IPS-NIHi7 (cell line): ENCODE data around the gene EPHA3.
"Not testable (repeated sequence)": the region's sequence is repeated elsewhere in the genome, so short reads cannot be mapped to it uniquely, and the experiment has no call there.

Experiments used
- DNase-seq: peaks from one replicate; pipeline ENCODE4 v3.0.0; 2012; ENCODE audit warnings: mixed read lengths; ENCODE audit errors: extremely low spot score

Gene EPHA3

DNA sequence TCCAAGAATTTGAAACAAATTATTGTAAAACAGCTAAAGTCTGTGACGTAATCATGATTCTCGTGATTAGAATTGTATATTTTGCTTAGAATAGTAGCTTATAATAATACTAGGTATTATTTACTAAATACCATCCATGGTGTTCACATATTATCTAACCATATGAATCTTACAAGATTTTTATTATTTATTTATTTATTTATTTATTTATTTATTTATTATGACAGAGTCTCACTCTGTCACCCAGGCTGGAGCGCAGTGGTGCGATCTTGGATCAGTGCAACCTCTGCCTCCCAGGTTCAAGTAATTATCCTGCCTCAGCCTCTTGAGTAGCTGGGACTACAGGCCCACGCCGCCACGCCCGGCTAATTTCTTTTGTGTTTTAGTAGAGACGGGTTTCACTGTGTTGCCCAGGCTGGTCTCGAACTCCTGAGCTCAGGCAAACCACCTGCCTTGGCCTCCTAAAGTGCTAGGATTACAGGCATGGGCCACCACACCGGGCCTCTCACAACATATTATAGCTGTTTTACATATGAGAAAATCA is 173.5 kb downstream of the EPHA3 start:
- no peak for DNase-seq

DNA sequence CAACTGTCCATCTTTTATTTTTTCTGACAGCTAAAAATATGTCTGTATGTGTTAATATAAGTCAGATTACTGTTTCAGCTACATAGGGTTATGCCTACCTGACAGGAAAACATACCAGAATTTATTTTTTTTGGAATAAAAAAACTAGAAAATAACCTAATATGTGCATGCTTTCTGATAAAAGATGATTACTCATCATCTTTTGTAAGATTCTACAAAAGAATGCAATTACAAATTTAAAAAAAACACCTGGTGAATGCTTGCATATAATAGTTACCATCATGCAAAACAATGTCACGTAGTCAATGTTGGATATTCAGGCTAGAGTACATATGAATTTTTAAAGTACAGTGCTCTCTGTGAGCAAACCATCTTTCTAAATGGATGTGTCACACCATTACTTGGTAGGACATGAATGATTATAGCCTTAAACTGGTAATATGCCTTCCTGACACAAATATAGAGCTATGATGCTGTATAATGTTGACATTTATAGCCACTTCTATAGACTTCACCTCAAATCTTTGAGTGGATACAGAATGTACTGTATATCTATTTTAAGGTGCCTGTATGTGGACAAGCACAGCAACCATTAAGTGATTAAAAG is 180.6 kb downstream of the EPHA3 start:
- DNase-seq = no peak

DNA sequence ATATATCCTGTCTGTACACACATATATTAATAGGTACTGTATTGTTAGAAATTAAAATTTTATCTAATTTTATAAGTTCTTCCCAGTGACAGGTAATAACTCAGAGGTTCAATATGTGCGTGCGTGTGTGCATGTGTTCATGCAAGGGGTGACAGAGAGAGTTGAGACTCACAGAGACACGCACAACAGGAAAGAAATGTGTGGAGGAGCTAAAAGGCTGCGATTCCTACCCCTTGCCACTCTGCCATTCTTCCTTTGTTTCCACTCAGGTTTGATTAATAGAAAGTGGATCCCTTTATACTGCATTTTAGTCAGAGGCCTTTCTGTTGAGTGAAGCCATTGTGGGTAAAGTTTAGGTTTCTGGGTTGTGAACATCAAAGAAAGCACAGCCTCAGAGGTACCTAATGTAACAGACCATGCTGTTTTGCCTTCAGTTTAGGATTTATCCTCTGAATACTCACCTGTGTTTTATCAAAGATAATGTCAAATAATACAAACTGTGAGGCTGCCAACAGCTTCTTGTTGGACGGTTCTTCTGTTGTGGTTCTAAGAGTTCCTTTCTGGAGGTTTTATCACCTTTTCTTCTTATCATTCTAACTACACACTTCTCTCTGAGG is 182.3 kb downstream of the EPHA3 start:
- no peak for DNase-seq

DNA sequence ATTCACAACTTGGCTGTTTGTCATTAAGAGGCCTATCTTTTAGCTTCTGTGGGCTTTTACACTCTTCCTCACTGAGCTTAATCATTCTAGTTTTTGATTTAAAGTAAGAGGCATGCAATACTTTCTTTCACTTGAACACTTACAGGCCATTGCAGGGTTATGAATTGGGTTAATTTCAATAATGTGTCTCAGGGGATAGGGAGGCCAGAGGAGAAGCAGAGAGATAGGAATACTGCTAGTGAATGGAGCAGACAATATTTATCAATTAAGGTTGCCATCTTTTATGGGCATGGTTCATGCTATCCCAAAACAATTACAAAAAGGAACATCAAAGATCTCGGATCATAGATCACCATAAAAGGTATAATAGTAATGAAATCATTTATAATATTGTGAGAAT is 189.8 kb downstream of the EPHA3 start:
- no peak for DNase-seq

DNA sequence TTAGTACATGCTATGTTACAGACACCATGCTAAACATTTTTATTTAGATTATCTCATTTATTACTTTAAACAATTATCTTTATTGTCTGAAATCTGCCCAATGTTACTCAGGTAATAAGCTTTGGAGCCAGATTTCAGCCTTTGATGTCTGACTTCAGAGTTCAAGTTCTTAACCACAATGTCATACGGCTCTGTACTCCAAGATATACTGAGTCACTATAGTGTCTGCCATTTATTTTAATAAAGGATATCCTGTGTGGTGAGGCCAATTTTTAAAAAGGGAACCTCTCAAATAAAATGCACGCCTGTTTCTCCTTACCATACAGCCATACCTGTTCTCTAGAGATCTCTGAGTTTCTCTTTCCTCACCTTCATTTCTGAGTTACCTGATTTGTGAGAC is 193.1 kb downstream of the EPHA3 start:
- no peak for DNase-seq

DNA sequence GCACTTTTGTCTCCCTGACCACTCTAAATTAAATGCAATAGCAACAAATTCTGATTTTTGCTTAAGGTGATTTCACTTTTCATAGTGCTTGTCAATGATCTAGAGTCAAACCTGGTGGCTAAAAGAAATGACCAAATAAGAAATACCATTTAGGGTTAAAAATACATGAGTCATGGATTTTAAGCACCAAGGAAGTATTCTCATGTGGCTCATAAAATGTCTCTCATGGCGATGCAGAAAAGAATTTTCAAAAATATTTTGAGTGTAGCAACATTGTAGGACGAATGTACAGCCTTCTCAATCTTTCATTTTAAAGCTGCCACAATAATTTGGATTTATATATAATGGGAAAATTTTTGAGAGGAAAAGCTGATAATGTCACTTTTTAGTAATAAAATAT is 193.6 kb downstream of the EPHA3 start:
- no peak for DNase-seq

DNA sequence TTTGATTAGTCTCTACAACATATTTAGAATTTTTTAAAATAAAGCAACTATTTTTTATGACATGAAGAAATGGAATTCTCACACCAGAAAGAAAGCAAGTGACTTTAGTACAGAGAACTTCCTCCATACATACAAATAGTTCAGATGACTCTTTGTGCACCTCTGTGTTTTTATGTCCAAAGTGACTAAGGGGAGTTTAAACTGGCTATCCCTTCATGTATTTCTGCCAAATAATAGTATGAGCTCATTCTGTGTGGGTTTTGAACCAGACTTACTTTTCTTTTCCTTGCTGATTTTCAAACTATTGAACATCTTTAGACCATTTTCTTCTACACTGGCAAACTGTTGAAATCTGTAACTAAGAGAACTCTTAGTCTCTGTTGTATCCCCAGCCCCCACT is 196.3 kb downstream of the EPHA3 start:
- no peak for DNase-seq

DNA sequence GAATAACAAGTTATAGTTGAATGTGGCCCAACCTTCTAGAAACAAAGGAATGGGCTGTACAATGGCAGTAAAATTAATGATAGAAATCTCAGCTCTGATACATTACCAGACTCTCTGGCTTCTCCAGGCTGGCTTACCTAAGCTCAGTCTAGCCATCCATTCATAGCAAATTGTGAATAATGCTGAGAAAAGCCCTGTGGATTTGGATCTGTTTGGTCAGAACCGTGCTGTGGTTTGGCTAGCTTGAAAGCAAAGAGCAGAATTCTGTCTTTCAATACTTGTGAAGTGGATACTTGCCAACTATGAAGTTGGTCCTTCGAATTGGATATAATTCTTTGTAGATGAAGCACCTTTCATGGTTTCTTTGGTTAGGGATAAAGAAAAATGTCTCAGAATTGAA is 199.1 kb downstream of the EPHA3 start:
- DNase-seq = no peak

DNA sequence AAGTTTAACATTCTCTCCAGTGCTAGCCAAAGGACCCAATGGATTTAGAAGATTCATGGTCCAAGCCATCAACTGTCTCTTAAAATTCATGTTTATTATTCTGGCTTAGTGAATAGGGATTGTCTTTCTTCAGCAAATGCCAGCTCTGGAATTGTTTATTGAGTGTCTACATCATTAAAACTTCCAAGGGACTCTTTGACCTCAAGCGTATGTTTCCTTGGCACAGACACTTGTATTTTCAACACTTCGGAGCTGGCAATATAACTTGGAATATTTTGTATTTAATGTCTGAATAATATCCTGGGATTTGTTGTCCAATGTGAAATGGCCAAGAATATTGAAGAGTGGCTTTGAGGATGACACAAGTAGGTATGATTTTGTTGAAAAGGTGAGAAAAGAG is 204.2 kb downstream of the EPHA3 start:
- no peak for DNase-seq

DNA sequence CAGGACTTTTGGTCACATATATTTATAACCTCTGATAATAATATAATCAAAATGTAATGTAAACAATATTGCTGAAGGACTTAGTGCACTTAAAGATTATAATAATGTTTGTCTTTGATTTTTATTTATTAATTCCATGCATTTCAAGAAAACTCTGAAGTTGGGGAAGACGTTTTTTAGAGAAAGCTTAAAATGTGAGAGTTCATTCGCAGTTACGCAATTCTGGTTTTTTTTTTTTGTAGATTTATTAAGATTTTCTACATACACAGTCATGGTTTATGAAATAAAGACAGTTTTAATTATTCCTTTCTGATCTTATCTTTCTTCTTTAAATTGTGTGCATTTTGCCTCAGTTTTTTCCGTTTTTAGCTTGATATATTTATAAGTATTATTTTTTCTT is 204.7 kb downstream of the EPHA3 start:
- DNase-seq = no peak

DNA sequence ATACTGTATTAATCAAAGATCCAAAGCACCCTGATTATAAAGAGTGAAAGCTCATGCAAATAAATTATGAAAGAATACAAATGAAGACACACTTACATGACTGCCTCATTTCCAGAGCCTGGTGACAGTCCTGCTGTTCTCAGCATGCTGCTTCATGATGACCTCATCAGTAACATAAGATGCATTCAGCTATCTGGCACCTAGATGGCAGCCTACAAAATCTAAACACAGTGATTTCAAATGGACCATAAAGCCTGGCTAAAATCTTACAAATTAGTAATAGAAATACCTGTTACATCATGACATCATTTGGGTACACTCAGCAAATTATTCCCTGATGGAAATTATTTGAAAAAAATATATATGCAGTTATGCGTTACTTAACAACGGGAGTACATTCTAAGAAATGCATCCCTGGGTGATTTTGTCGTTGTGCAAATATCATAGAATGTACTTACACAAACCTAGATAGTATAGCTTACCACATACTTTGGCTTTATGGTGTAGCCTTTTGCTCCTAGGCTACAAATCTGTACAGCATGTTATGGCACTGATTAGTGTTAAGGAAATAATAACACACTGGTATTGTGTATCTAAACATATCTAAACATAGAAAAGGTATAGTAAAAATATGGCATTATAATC is 207.2 kb downstream of the EPHA3 start:
- DNase-seq = peak; percentile 42

DNA sequence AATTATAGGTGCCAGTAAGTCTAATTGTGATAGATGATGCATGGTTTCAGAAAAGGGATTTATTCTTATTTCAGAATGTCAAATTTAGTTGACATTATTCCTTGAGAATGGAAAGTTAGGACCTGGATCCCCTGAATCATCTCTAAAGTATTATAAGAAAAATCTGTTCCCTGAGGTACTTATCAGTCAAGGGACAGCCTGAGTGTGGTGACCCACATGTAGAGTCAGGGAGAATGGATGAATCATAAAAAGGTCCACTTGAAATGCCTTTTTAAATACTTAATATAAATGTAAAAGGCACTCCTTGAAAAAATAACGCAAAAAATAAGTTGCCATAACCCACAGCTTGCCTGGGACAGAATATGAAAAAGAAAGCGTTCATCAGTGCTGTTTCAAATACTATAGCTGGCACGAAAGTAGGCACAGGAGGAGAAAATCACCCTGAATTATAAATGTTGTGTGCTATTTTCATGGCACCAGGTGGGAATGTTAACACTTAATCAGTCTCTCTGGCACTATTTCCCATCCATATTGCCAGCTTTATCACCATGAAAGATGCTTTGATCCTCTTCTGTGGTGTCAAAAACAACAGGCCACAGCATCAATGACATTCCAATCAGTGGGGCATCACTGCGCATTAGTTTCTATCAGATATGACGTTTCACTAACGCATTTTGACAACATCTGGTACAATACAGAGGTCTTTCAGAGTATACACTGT is 208.5 kb downstream of the EPHA3 start:
- no peak for DNase-seq

DNA sequence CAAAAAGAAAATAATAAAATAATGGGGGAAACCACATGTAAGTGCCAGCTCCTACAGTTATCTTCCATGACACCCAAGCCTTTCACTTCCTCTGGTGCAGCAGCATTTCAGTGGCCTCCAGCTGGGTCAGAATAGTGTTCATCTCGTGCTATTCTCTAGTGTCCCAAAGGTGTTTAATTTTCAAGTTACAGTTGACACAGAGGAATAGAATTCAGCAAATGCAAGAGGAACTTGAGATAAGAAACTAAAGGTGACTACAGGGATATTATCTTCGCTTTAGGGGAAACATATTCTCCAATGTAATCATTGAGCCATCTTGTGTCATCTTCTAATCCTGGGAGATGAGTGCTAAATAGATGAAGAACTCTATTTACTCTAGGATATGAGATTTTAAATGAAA is 212.8 kb downstream of the EPHA3 start:
- DNase-seq = no peak

DNA sequence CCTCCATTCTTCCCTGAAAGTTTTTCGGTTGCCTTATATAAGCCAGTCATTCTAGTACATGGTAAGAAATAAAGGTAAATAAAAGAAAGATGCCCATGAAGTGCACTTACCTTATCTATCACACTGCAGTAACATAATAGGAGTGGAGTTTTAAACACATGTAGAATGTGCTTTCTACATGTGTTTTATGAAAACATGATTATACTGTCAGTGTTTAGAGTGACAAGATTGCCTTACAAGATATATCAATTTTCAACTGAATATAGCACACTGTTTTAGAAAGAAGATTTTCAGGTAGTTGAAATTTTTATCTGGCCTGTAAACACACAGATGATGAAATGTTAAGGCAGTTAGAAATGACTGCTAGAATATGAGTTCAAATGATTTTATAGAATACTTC is 219.6 kb downstream of the EPHA3 start:
- DNase-seq = no peak

DNA sequence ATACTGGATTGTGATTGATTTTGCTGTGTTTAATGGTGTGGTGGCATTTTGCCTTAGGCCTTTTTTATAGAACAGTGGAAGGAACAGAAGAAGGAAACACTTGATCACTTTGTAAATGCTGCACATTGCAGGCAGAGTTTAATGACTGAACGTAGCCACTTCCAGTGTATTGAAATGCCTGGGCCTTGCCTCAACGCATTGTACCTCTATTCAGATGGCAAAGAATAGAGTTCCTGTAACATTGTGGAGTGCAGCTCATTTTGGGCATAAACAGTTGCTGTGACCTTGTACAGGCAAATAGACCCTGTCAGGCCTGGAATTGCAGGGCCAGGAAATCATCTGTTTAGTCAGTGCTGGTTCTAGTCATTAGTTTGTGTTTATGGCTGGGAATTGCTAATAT is 225.0 kb downstream of the EPHA3 start:
- DNase-seq = no peak

DNA sequence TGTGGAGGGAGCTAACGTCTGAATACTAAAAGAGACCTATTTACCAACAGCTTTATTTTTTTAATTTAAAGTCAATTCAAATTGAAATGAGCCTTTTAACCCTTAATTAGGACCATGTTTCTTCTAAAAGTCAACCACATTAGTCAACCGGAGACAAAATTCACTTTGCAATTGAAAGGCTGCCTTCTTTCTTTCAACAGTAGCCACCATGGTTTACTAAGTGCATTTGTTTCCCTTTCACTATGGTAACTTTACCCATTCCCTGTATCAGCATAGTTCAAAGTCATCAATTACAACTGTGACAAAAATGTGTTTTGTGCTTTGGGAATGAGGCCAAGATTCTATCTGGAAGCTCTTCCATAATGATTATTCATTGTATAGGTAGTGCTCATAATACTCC is 225.4 kb downstream of the EPHA3 start:
- DNase-seq = peak; percentile 12

DNA sequence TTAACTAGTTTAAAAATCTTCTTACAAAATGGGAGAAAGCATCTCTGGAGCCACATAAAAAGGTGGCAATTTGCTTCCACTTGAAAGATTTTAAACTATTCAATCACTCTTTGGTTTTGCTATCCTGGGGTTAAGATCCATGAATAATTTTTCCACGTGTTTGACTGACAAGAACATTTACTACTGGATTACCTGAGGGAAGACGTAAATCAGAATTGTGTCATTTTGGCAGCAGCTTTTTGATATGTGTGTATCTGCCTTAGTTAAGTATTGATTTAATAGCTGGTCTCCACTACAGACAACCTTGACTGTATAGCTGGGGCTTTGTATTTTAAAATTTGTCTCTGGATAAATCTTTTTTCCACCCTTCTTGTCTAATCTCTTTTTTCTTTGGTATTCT is 228.3 kb downstream of the EPHA3 start:
- DNase-seq = no peak

DNA sequence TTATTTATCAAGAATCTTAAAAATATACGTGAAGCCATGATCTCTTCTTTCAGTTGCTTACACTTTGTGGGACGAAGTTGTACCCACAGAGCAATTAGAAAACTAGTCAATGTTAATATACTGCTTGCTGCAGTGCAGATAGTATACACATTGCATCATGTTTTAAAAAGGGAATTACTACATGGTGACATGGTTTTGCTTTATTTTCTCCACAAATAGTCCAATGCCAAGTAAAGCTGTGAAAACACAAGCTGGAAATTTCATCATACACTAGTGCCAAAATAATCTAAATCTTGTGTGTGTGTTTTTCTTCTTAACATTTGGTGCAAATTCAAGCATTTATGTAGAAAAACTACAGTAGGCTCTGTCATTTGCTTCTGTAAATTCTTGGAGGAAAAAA is 233.0 kb downstream of the EPHA3 start:
- DNase-seq = no peak

DNA sequence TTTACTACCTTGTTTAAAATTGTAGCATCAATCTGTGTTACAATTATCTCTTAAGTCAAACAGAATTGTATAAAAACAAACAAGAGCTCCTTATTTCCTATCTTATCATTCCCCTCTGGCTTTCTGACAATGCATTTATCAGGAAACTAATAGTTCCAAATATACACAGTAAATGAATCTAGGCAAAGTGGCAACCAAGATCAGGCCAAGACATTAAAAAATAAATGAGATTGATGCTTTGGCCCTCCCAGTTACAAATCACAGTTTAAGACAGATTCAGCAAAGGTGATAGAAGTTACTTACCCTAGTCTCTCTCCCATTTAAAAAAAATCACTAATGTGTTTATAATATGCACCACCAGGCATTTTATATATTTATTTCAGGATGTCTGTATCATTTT is 236.7 kb downstream of the EPHA3 start:
- DNase-seq = no peak

DNA sequence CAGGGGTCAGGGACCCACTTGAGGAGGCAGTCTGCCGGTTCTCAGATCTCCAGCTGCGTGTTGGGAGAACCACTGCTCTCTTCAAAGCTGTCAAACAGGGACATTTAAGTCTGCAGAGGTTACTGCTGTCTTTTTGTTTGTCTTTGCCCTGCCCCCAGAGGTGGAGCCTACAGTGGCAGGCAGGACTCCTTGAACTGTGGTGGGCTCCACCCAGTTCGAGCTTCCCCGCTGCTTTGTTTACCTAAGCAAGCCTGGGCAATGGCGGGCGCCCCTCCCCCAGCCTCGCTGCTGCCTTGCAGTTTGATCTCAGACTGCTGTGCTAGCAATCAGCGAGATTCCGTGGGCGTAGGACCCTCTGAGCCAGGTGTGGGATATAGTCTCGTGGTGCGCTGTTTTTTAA is 243.5 kb downstream of the EPHA3 start:
- DNase-seq = not testable (repeated sequence)

DNA sequence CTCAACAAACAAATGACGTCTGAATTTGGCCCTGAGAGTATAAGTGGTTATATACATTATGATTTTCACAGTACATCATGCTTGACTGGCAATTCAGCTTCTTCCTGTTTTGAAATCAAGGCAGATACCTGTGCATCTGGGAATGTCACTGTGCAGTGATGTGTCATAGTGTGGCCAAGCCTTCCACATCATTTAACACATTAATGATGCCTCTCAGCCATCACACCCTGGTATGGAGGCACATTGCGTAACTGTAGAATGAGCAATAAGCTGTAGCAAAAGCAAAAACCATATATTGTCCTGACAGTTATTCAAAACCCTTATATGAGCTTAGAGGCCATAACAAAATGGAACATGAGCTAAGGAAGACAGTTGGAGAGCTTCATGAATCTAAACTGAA is 246.0 kb downstream of the EPHA3 start:
- no peak for DNase-seq

DNA sequence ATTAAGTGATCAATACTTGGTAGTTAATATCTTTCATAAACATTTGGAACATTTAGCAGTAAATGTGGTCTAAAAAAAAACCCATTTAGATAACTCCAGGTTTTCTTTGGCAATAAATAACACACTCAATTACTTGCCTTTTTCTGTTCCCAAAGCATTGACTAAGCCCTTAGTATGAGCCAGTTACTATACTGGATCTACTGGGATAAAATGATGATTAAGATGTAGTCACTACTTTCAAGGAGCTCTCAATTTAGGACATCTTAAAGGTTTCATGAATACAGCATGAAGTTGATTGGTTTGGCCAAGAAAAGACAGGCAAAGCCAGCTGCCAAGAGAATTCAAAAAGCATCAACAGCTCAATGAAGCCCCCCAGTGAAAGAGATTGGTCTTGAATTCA is 250.9 kb downstream of the EPHA3 start:
- DNase-seq = no peak

DNA sequence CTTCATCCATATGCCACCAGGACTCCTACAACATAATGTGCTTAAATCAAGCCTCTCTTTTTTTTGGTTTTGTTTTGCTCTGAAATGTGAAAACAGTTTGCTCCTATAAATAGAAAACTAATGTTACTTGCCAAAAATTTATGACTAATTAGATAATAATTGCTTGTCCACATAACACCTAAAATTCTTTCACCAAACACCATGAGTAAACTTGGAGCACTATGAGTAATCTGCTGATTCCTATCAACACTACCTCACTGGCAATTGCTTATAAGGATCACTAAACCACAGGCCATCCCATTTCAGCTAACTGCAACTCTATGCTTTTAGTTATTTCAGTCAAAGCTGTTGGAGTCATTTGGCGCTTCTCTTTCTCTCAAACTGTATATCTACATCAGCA is 252.7 kb downstream of the EPHA3 start:
- DNase-seq = no peak
